Ovary (tissue), 9 donors: ENCODE results near the gene RGS6. TPM values are rescaled to one million over a fixed set of nuclear protein-coding genes. Genes with fewer than 3 reads are reported as not detected.

Experiments used
- DNase-seq, 5 donors: peaks; one replicate each; pipeline ENCODE4 v3.0.0-alpha.2; 2019 to 2020
- H3K27ac ChIP-seq, 2 donors: fragments of 200-600 bp; one replicate each; pipeline versions ENCODE4 v1.5.1 to v1.8.0; 2019 to 2022
- H3K27me3 ChIP-seq: fragments of 200-600 bp; one replicate; pipeline ENCODE4 v1.8.0; 2022
- H3K36me3 ChIP-seq: fragments of 200-600 bp; sonication (generic); one replicate; pipeline ENCODE4 v1.5.1; 2019
- H3K4me1 ChIP-seq: one replicate; pipeline ENCODE4 v1.8.1; 2013; ENCODE audit warnings: mild to moderate bottlenecking, moderate library complexity; ENCODE audit not compliant: insufficient read depth
- H3K4me3 ChIP-seq: fragments of 200-600 bp; sonication (generic); one replicate; pipeline ENCODE4 v1.5.1; 2017
- H3K9me3 ChIP-seq, 2 donors: fragments of 200-600 bp in 1 of 2; sonication (generic) in 1 of 2; one replicate each; pipeline versions ENCODE4 v1.5.1 to v1.8.1; 2013 to 2019; ENCODE audit warnings: mild to moderate bottlenecking in 1 of 2, moderate library complexity in 1 of 2
- CTCF ChIP-seq, 3 donors: fragments of 450-650 bp in 2 of 3; fragments of 200-600 bp in 1 of 3; IDR thresholded peaks; one replicate each; pipeline versions ENCODE4 v1.5.1 to v1.8.0; 2016 to 2022; ENCODE audit warnings: antibody characterized with exemption in 3 of 3, mild to moderate bottlenecking in 1 of 3
- EP300 ChIP-seq: sonication (generic); formaldehyde crosslinking; IDR thresholded peaks from one replicate; pipeline ENCODE4 v1.6.1; 2017; ENCODE audit warnings: antibody characterized with exemption
- POLR2A ChIP-seq: fragments of 450-650 bp; IDR thresholded peaks from one replicate; pipeline ENCODE4 v1.6.1; 2017; ENCODE audit warnings: antibody characterized with exemption, mild to moderate bottlenecking, moderate library complexity
- WGBS, 3 donors: extraction: QIAGEN DNeasy Blood & Tissue Kit in 1 of 3; methylation state at CpG; one replicate each; pipeline versions ENCODE4 v1.1.5 to v1.1.7; 2013 to 2017; 5-methylcytosine and 5-hydroxymethylcytosine counted together
- intact Hi-C, 4 donors: fragments of 100-400 bp; cut with DNase I; formaldehyde crosslinking; loops; one replicate each; pipeline versions ENCODE4 v1.11.0 to v1.15.1; 2022 to 2023
- polyA plus RNA-seq, 2 donors: library from polyadenylated mRNA; stranded (reverse); fragments of 200-250 nt in 1 of 2; fragments of 350-450 nt in 1 of 2; fragmentation: Illumina TruSeq in 1 of 2; extraction: RNeasy Lipid Tissue Mini Kit (QIAGEN cat#74804) in 1 of 2; gene quantifications; one replicate each; pipeline ENCODE4 v1.2.3, GENCODE V29; 2013 to 2014
- total RNA-seq, 7 donors: library from RNA; depleted of rRNA in 2 of 7; stranded (reverse); fragments of >200 nt in 2 of 7; fragmentation: NEBNext Ultra II Directional in 3 of 7; extraction: Animal tissue kit (Norgen Biotek cat#: 25700) in 3 of 7; gene quantifications; one replicate each; pipeline versions ENCODE4 v1.1.0 to v1.2.4, GENCODE V29; 2016 to 2023
- donor health status: DM: no; HTN: no; CAD: no; lungs with moderate emphysema.
- donor health status: DM: no; HTN: no; CAD: no.
- donor health status: Bipolar disorder and iron deficiency.
- donor health status: DM: yes; HTN: yes; CAD: no.
- donor health status: DM: no; HTN: no; CAD: no.
- donor health status: DM: yes; HTN: yes; CAD: no.

Gene RGS6
- total and polyA plus RNA-seq, 9 donors: 0.53 to 6.9 (median 1.1) TPM

GRCh38 chr14:72183631-72184030, 251.4 kb downstream of the RGS6 start:
- H3K27me3 ChIP-seq: no peaks in the 10 kb centered on the region
- intact Hi-C loops: no loop called here
- H3K27ac ChIP-seq: no peak overlapping the region
- no peak overlapping the region for H3K4me3 ChIP-seq
- peaks cover 5% of the 10 kb centered on the region for H3K4me1 ChIP-seq
- TF ChIP-seq CTCF (IDR thresholded peaks at IDR 0.05) (no peak), POLR2A (no peak), EP300 (no peak)
- WGBS, 3 donors: 25 to 39% (median 34%) methylated on average over 2 of the region's 2 CpGs
- H3K36me3 ChIP-seq: no peaks in the 10 kb centered on the region
- peaks cover 0 to 2% of the 10 kb centered on the region in 2 donors for H3K9me3 ChIP-seq
- DNase-seq: no peak

- TF ChIP-seq POLR2A (no peak), EP300 (no peak), CTCF (IDR thresholded peaks at IDR 0.05) (no peak)
- H3K27ac ChIP-seq: no peak overlapping the region
- peaks cover 5% of the 10 kb centered on the region for H3K4me1 ChIP-seq
- no peak for DNase-seq
- no peaks in the 10 kb centered on the region for H3K9me3 ChIP-seq
- WGBS, 3 donors: 10 to 12% (median 11%) methylated on average over 3 of the region's 3 CpGs
- H3K27me3 ChIP-seq: no peaks in the 10 kb centered on the region
- no peak overlapping the region for H3K4me3 ChIP-seq
- H3K36me3 ChIP-seq: no peaks in the 10 kb centered on the region
- intact Hi-C loops: no loop called here
These were observed 254.3 kb downstream of the RGS6 start for GRCh38 chr14:72186523-72186922.

DNA sequence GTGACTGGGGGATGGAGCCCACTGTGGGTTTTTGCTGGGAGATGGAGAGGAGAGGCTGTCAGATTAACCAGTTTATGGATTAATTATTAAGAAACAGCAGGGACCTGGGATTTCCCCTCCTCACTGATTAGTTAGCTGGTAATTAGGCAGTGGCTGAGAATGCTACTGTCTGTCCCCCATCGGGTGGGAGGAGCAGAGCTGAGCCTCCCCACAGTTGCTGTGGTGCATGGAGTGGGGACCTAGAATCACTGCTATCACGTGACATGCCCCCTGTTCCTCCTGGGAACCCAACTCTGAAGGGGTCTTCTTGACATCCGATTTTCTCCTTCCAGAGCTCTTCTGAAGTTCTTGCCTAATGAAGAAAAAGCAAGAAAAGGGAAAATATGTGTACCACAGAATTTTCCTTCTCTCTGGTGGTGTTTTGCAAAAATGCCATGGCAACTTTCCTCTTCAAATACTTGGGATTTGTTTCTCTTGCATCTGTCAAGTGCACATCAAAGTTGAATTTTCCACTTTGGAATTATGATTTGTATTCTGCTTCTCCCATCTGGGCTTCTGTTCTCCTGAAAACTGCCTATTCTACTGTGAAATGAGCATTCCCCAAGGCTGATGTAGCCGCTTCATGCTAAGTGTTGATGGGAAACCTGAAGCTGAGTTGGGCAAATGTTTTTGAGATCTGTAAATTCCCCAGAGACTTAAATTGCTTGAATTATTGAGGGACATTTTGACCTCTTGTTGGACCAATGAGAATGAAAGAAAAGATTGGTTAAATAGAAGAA, 264.2 kb downstream of the RGS6 start:
- intact Hi-C loops: no loop called here
- H3K36me3 ChIP-seq: no peaks in the 10 kb centered on the region
- WGBS, 3 donors: 53 to 73% (median 62%) methylated on average over 4 of the region's 4 CpGs
- H3K4me1 ChIP-seq: no peaks in the 10 kb centered on the region
- DNase-seq: no peak
- no peaks in the 10 kb centered on the region for H3K27me3 ChIP-seq
- no peak for TF ChIP-seq POLR2A
- TF ChIP-seq EP300: no peak
- TF ChIP-seq CTCF (IDR thresholded peaks at IDR 0.05): no peak
- H3K27ac ChIP-seq: no peak overlapping the region
- H3K4me3 ChIP-seq: no peak overlapping the region
- no peaks in the 10 kb centered on the region for H3K9me3 ChIP-seq

- intact Hi-C loops: no loop called here
- H3K9me3 ChIP-seq: no peaks in the 10 kb centered on the region
- H3K4me1 ChIP-seq: no peaks in the 10 kb centered on the region
- H3K36me3 ChIP-seq: no peaks in the 10 kb centered on the region
- no peak overlapping the region for H3K4me3 ChIP-seq
- H3K27me3 ChIP-seq: no peaks in the 10 kb centered on the region
- no peak for TF ChIP-seq CTCF (IDR thresholded peaks at IDR 0.05)
- no peak for TF ChIP-seq POLR2A
- no peak for TF ChIP-seq EP300
- no peak overlapping the region for H3K27ac ChIP-seq
- no peak for DNase-seq
These were observed 269.4 kb downstream of the RGS6 start for GRCh38 chr14:72201645-72202044.
